GM20431 (cell line): Measurements from ENCODE around the gene CYRIA.

Experiments used
- in situ Hi-C: fragments of 300-500 bp; cut with MseI, MboI; formaldehyde crosslinking; loops from one replicate; pipeline ENCODE4 v1.15.0; 2020; ENCODE audit warnings: low sequenced_read_pairs; ENCODE audit not compliant: unreplicated experiment

CYRIA gene

DNA sequence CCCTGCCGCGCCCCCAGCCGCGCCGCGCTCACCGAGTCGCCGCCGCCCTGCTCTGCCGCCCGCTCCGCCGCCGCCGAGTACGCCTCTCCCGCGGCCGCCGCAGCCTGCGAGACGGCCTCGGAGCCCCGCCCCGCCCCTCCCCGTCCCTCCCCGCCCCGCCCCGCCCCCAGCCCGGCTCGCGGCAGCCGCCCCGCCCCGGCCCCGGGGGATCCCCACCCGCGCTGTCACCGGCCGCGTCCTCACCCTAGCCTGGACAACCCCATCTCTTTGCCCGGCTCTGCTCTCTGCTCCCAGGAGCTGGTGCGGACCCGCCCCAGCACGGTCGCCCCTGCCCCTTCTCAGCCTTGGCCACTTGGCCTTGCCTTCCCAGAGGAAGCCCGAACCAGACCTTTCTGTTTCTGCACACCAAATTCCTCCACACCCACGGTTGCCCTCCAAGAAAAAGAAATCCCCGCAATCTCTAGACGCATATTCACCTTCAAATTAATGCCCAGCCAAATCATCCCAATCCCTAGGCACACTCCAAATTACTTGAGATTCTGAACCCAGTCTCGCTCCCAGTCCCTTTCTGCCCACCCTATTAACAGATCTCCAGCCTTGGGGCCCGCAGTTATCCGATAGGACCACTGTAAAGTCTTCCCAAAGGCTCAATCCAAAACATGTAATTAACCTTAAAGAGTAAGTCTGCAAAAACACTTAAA is at the start of gene CYRIA:
CYRIA (minus strand) TSS at position 87 of the 701 bp plus-strand sequence. CDS start 77,715 bp downstream, outside the sequence.
- in situ Hi-C loops: no loop called here

DNA sequence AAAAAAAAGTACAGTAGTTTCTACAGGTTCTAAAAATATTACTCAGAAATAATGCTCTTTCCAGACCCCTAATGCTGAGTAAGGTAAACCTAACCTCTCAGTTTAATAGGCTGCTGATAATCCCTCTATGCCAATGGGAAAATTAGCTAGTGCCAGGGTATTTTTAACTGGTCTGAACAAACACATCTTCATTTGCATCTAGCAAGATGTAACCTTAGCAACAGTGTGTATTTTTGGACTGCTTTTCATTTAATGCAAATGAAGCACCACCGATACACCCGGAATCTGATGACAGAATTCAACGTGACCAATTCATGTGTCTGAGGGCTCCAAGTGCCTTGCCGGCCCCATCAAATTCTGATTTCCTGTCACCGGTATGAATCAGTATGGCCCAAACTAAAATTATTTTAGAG is 47.4 kb upstream of the CYRIA start:
- in situ Hi-C loops: no loop called here

DNA sequence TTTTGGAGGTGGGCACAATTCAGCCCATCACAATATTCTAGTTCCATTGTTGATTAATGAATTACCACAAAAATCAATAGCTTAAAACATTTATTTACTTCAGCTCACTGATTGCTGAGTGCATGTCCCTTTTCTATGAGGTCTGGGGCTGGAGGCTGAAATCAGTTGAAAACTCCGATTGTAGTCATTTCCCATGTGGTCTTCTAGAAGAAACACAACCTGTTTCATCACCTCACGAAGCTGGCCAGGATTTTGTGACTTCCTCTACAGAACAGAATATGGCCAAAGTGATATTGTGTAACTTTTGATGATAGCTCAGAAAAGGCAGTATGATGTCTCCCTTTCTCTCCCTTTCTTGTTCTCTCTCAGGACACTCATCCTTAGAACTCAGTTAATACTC is 44.1 kb upstream of the CYRIA start:
- in situ Hi-C loops: no loop called here

DNA sequence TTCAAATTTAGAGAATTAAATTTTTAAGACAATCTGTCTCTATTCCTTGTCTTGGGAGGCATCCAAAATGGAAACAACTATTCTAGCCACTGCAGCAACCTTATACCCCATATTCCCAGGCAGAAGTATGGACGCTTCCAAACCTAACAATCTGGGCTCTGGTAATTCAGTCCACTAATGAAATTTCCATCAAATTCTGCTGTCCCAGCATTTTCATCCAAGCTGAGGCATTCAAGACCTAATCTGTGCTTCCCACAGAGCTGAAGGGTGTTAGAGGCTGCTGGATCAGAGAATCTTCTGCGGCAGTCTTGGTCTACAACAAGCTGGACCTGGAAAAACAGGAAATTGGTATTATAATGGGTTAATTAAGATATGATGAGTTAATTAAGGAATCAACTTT is 42.5 kb upstream of the CYRIA start:
- in situ Hi-C loops: no loop called here

DNA sequence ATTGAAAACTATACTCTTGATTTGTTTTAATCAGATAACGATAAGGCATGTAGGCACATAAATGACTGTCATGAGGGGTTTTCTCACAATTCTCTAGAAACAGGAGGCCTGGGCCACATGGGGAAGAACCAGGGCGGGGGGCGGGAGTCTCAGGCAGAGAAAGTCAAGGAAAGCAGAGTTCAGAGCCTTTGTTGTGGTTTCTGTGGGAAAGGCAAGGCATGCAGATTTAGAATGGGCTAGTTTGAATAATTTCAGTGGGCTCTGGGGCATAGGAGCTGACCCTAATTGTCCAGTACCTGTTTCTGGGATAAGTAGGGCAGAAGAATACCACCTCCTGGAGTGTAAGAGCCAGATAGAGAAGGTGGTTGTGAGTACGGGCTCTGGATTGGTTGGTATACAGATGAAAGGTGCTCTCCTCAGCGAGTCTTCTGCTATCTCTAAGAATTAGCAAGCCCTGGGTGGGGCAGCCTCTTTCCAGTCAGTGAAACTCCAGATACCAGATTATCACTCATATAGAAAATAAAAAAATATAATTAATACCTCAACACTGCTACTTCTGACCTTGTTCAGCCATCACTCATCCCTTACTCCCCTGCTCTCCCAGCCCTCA is 41.5 kb upstream of the CYRIA start:
- in situ Hi-C loops: no loop called here

DNA sequence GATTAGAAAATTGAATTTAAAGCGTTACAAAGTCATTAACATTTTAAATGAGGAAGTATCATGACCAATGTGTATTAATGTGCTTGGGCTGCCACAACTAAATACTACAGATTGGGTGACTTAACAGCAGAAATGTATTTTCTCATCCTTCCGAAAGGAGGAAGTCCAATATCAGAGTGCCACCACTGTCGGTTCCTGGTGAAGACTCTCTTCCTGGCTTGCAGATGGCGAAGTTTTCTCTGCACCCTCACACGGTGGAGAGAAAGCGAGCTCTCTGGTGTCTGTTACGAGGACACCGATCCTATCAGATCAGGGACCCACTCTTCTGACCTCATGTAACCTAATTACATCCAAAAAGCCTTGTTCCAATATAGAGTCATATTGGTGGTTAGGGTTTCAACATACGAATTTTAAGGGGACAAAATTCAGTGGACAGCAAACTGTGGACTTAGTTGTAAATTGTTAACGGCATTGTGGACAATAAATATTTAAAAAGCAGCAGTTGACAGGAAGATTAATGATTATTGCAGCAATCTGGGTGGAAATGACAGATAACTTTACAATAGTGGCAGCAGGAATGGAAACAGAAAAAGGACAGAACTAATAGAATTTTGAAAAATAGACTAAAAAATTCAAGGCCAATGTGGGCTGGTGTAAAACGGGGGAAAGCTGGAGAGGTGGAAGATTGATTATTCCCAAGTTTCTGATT is 35.1 kb upstream of the CYRIA start:
- in situ Hi-C loops: no loop called here

DNA sequence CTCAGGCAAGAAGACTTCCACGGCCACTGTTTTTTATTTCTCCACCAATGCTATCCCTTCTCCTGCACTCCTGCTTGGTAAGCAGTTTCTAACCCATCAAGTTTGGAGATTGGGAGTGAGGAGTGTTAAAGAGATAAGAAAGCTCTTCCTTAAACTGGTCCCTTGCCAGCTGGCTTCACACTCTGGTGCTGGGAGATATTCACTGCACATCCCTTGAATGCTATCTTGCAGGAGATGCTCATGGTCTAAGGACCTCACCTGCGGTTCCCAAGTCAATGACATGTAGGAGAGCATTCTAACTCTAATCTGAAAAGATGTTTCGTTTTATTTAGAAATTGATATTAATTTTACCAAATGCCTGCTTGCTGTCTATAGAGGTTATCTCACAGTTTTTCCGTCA is 28.2 kb upstream of the CYRIA start:
- in situ Hi-C loops: no loop called here

DNA sequence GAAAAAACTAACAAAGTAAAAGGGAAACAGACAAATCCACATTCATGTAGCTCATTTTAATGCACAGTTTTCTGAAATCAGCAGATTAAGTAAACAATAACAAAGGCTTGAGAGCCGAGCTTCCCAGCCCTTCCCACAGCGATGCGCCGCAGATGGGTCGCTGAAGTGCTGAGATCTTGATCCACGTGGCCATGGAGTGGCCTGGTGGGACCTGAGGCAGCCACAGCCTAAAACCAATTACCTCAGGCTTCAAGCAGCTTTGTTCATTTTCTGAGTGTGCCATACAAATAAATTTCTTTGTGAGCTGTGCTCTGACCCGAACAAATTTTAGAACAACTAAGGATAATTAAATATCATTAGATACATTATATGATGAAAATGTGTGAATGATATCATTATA is 25.6 kb upstream of the CYRIA start:
- in situ Hi-C loops: no loop called here

DNA sequence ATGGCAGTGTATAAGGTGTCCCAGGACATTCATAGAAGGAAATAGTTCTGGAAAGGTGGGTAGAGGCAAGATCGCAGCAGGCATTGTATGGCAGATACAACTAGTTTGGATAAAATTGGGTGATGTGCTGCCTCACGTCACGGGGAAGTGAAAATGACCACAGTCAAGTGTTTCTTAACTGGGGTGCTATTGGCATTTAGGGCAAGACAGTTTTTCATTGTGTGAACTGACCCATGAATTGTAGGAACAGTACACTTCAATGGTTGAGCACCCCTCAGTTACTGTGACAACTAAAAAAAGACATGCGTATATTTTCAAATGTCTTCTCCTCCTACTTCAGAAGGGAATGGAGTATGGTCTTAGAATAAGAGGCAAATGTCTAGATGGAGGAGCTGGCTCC is 22.3 kb upstream of the CYRIA start:
- in situ Hi-C loops: no loop called here

DNA sequence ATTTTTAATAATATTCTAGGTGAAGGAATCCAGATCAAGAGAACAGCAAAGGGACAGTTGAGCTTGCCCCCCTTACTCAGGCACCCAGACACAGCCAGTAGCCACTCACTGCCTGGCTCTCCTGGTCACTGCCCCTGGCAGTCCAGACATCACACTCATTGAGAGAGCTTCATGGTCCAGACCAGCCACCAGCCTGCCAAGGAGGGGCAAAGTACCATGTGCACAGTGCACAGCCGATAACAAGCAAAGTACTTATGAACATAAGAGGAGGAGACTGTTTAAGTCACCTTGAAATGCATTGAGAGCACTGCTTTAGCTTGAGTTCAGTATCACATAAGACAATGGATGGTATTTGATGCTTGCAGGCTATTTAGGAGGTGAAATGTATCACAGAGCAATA is 21.6 kb upstream of the CYRIA start:
- in situ Hi-C loops: no loop called here

DNA sequence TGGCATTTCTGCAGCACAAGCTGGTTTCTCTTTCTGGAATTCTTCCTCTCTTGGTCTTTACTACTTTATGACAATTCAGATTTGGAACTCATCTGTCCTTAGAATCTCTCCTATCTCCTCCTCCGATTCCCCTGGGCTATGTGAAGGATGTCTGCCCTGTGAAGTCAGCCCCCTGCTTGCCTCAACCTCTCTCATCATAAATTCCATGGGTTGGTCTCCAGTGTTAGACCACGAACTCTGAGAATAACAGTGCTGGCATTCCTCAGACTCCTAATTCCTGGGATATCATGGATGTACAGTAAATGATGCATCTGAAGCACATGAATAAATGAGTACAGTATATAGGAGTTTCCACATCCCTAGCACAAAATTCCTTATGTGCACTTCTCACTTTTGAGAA is 21.0 kb upstream of the CYRIA start:
- in situ Hi-C loops: no loop called here

DNA sequence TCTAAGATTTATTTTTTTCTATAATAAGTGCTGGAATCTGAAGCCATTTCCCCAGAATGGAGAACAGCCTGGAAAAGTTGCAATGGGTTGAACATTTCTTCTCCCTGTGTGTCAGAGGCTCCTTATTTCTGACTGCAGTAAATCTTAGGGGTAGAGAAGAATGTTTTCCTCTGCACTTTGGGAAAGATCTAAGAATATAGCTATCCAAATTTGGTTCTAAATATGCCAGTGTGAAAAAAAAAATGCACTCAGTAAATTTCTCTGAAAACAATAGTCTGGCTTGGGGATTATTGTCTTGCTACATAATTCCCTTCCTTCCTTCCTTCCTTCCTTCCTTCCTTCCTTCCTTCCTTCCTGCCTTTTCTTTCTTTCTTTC is 19.7 kb upstream of the CYRIA start:
- in situ Hi-C loops: no loop called here

DNA sequence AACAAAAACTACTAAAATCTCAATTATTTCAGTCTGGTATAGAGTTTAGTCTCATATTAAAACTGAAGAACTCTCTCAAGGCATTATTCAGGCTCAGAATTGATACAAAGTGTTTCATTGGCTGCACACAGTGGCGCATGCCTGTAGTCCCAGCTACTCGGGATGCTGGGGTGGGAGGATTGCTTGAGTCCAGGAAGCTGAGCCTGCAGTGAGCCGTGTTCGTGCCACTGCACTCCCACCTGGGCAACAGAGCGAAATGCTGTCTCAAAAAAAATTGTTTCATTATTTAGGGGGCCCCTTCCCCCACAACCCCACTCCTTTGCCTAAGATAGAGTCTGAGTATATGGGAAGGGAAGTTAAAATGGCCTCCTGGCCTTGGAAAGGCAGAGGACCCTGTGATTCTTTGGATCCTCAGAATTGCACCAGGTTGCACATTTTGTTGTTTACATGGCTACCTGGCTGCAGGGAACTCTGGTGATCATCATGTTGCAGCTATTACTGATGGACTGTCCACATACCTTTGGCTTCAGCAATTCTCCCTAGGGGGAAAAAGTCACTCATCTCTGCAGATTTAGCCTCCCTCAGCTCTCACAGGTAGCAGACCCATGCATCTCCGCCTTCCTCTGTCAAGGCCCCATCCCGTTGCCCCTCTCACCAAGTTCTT is 19.2 kb upstream of the CYRIA start:
- in situ Hi-C loops: no loop called here

DNA sequence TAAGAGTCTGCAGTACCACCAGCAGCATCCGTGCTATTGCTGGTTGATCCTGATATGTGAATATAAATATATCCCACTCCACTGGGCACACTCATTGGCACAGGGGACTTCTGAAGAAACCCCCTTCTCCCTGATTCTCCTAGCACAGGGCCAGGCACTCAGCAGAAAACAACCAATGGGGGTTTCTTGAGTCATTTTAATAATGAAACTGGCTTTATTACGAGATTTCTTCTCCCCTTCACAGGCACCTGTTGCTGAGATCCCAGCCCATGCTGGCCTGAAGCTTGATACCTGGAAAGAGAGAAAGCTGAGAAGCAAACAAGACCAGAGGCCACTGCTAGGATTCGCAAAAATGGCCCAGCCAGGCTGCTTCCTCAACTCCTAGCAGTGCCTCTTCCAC is 17.9 kb upstream of the CYRIA start:
- in situ Hi-C loops: no loop called here

DNA sequence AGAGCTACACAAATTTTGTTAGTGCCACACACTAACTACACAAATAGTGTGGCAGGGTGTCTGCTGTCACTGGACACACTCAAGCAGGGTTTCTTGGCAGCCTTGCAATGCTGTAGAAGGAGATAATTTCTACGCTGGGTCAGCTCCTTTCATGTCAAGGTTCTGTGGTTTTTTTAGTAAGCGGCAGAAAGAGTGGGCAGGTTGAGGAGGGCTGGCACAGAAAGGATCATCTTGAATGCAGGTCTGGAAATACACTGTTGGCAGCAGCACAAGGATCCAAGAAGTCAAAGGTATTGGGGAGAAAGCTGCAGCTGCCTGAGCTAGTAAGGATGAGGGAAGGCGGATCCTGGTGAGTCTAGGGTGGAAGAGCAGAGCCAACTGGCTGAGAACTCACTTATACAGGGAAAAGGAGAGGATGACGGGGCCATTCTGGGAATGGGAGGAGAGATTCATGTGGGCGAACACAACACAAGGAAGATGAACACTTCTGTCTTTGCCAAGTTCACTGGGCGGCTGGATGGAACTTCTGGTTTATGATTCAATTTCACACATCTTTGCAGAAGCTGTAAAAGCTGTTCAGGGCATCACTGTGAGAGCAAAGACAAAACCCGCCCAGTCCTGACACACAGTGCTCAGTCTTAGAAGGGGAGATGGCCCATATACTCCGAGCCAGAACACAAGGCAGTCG is 16.9 kb upstream of the CYRIA start:
- in situ Hi-C loops: no loop called here

DNA sequence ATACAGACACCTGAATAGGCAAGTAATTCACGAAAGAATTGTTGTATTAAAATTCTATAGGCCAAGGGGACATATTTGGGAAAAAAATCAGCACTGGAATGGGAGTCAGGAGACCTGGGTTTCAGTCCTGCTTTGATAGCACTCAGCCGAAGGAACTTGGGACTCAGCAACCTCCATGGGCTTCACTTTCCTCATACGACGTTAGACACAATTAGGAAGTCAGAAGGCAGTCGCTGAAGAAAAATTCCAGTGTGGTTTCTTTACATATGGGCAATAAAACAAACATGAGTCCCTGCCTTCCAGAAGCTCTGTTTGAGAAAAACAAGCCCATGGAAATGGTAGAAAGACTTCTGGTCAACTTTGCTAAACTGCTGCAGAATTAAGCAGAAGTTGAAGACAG is 15.1 kb upstream of the CYRIA start:
- in situ Hi-C loops: no loop called here

DNA sequence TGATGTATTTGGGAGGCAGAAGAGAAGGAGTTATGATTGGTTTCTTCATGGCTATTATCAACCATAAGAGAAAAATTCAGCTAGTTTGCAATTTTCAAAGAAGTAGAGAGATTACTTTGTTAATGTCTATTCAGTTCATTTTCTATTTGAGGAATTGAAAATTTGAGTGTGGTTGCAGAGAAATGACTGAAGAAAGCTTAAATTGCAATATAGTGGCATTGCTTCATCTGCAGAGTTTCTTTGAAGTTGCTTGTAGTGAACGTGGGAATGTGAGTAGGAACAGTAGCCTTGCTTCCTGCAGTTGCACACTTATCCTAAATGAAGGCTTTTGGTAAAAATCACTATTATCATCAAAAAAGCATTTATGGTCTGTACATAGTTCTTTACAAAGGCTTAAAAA is 14.7 kb upstream of the CYRIA start:
- in situ Hi-C loops: no loop called here

DNA sequence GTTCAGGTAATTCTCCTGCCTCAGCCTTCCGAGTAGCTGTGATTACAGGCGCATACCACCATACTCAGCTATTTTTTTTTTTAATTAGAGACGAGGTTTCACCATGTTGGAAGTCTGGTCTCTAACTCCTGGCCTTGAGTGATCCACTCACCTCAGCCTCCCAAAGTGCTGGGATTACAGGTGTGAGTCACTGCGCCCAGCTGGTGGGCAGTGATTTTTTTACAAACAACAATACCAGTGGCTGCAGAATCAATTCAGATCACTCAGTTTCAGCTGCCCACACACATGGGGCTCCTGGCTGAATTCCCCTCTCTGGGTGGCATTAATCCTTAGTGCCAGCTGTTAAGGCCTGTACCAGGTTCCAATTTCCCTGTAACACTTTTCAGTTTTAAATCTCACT is 13.3 kb upstream of the CYRIA start:
- in situ Hi-C loops: no loop called here

DNA sequence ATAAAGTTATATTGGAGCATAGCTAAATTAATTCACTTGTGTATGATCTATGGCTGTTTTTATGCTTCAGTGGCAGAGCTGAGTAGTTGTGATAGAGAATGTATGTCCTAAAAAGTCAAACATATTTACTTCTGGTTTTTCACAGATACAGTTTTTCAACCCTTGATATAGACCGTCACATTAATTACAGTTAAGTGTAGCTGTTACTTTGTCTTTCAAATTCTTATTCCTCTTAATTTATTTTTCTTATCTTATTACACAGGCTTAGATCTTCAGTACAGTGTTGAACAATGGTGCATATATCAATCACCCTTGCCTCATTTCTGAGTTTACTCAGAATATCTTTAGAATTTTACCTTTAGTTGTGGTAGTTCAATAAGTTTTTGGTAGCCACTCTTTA is 12.2 kb upstream of the CYRIA start:
- in situ Hi-C loops: no loop called here

DNA sequence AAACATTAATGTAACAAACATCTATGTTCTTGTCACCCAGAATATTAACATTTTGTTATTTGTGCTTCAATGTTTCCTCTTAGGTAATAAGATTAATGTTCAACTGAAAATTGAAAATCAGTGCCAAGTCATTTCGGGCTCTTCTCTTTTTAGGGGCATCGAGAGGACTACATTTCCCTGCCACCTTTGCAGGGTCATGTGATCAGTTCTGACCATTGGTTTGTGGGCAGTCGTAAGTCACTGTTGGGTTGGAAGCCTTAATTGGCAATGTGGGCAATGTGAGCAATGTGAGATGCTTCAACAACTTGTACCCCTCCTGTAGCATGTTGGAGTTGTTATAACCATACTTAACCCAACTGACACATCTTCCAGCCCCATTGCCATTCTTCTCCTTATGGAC is 10.1 kb upstream of the CYRIA start:
- in situ Hi-C loops: no loop called here

DNA sequence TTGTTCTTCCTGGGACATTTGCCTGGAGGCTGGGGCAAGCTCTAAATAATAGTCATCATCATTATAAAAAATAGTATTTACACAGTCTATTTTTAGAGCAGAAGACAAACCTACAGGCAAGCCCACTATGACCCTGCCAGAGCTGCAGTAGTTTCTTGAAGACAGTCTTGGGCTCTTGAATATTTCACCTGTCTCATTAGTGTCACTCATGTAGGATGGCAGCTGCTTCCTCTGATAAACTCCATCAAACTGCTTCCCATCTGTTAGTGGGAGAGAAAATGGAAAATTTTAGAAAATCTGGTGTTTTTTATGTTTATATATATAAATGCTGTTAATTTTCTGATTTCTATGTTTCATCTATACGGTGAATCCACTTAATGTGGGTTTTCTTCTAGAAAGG is 8.5 kb upstream of the CYRIA start:
- in situ Hi-C loops: no loop called here
